Omental fat pad (tissue), 4 donors: ENCODE results near the gene LTBP4. TPM values are rescaled to one million over a fixed set of nuclear protein-coding genes. Genes with fewer than 3 reads are reported as not detected.
"Not testable (repeated sequence)": the region's sequence is repeated elsewhere in the genome, so short reads cannot be mapped to it uniquely, and the experiment has no call there.

Experiments used
- ATAC-seq: fragments of 150-250 bp; one replicate; pipeline ENCODE4 v1.9.1; 2016; ENCODE audit warnings: mild to moderate bottlenecking, moderate library complexity; ENCODE audit not compliant: low FRiP score
- DNase-seq: peaks from one replicate; pipeline ENCODE4 v3.0.0-alpha.2; 2019; ENCODE audit warnings: low spot score
- CTCF ChIP-seq, 3 donors: fragments of 450-650 bp; IDR thresholded peaks; one replicate each; pipeline ENCODE4 v1.5.1; 2016 to 2017; ENCODE audit warnings: antibody characterized with exemption in 3 of 3, mild to moderate bottlenecking in 3 of 3, moderate library complexity in 2 of 3
- total RNA-seq, 4 donors: library from RNA; depleted of rRNA; stranded (reverse); fragments of >200 nt; gene quantifications; one replicate each; pipeline ENCODE4 v1.1.0, GENCODE V29; 2016

The LTBP4 gene
- total RNA-seq, 4 donors from 2014 or later, result 73.5 to 197 (median 114) TPM

- no peak for ATAC-seq
- no peak for TF ChIP-seq CTCF (IDR thresholded peaks at IDR 0.05)
- DNase-seq, result no peak
Measured at GRCh38 chr19:40590464-40591265, 10.5 kb upstream of the LTBP4 start.

- ATAC-seq, DNase-seq: not testable (repeated sequence)
Measured at GRCh38 chr19:40591724-40592123, 9.4 kb upstream of the LTBP4 start.

GRCh38 chr19:40592170-40592569 lies 9.0 kb upstream of the LTBP4 start:
- ATAC-seq (no peak), DNase-seq (no peak)

GRCh38 chr19:40594255-40594654 lies 6.9 kb upstream of the LTBP4 start:
- DNase-seq (no peak), ATAC-seq (no peak)

More at GRCh38 chr19:40592170-40592569, 9.0 kb upstream of the LTBP4 start:
- no peak for TF ChIP-seq CTCF (IDR thresholded peaks at IDR 0.05)

GRCh38 chr19:40594657-40595091 lies 6.5 kb upstream of the LTBP4 start:
- ATAC-seq (no peak), DNase-seq (no peak)
- TF ChIP-seq CTCF (IDR thresholded peaks at IDR 0.05), result no peak

More at GRCh38 chr19:40594255-40594654, 6.9 kb upstream of the LTBP4 start:
- no peak for TF ChIP-seq CTCF (IDR thresholded peaks at IDR 0.05)

GRCh38 chr19:40596608-40597328 lies 4.4 kb upstream of the LTBP4 start:
- ATAC-seq (no peak), DNase-seq (no peak)
- no peak for TF ChIP-seq CTCF (IDR thresholded peaks at IDR 0.05)

- TF ChIP-seq CTCF (IDR thresholded peaks at IDR 0.05), result no peak
- ATAC-seq, result no peak
Measured at GRCh38 chr19:40597329-40597838, 3.8 kb upstream of the LTBP4 start.

More at GRCh38 chr19:40597329-40597838, 3.8 kb upstream of the LTBP4 start:
- no peak for DNase-seq
